Caco-2 (cell line): ENCODE data around the gene MEPE. TPM values are rescaled to one million over a fixed set of nuclear protein-coding genes. Genes with fewer than 3 reads are reported as not detected.
A peak's percentile ranks its signal among the peaks of the same experiment; 100 is the strongest.
"Not testable (repeated sequence)": the region's sequence is repeated elsewhere in the genome, so short reads cannot be mapped to it uniquely, and the experiment has no call there.

Source experiments
- BruUV-seq: library from RNA; stranded (reverse); fragments of 400-500 nt; replicated peaks from 2 replicates; lab custom pipeline; 2021; lab: Mats Ljungman, UMichigan
- CTCF ChIA-PET: fragments of 300-600 bp; sonication (Branson Sonifier 250); formaldehyde crosslinking; loops from one replicate; lab custom pipeline; 2022; ENCODE audit warnings: antibody characterized with exemption; lab: Charles Lee
- POLR2A ChIA-PET: fragments of 300-600 bp; sonication (Branson Sonifier 250); formaldehyde crosslinking; loops from one replicate; lab custom pipeline; 2022; ENCODE audit warnings: antibody characterized with exemption; lab: Charles Lee
- DNase-seq, 2 experiments: peaks; one replicate each; pipeline versions ENCODE4 v3.0.0 to v3.0.0-alpha.2; 2020 to 2022
- H3K27me3 ChIP-seq: replicated peaks from 2 replicates; pipeline ENCODE4 v1.6.0; 2011; ENCODE audit warnings: low read length; ENCODE audit not compliant: control insufficient read depth, insufficient read depth
- H3K36me3 ChIP-seq: 2 replicates; pipeline ENCODE4 v1.5.1; 2011; ENCODE audit warnings: low read length; ENCODE audit not compliant: control insufficient read depth, insufficient read depth
- H3K4me1 ChIP-seq: fragments of 250-450 bp; sonication (Bioruptor Pico); 2 replicates; pipeline ENCODE4 v1.5.1; 2020; ENCODE audit warnings: mild to moderate bottlenecking
- H3K4me3 ChIP-seq: 2 replicates; pipeline ENCODE4 v1.5.1; 2011; ENCODE audit warnings: low read depth, mild to moderate bottlenecking, control low read depth, low read length
- H3K9me3 ChIP-seq: fragments of 250-450 bp; sonication (Bioruptor Pico); 2 replicates; pipeline ENCODE4 v1.5.1; 2020; ENCODE audit warnings: mild to moderate bottlenecking, moderate library complexity
- H3K27ac Mint-ChIP-seq: one replicate; pipeline ENCODE4 v1.8.0; 2022; ENCODE audit warnings: mixed read lengths; ENCODE audit not compliant: unreplicated experiment
- H3K27me3 Mint-ChIP-seq: one replicate; pipeline ENCODE4 v1.8.0; 2022; ENCODE audit warnings: mixed read lengths; ENCODE audit not compliant: insufficient read depth, unreplicated experiment
- H3K36me3 Mint-ChIP-seq: one replicate; pipeline ENCODE4 v1.8.0; 2022; ENCODE audit warnings: mild to moderate bottlenecking, mixed read lengths; ENCODE audit not compliant: insufficient read depth, unreplicated experiment
- H3K4me1 Mint-ChIP-seq: one replicate; pipeline ENCODE4 v1.8.0; 2022; ENCODE audit warnings: low read depth, mixed read lengths; ENCODE audit not compliant: unreplicated experiment
- H3K4me3 Mint-ChIP-seq: one replicate; pipeline ENCODE4 v1.8.0; 2022; ENCODE audit warnings: mild to moderate bottlenecking, moderate library complexity, mixed read lengths; ENCODE audit not compliant: unreplicated experiment
- H3K9me3 Mint-ChIP-seq: one replicate; pipeline ENCODE4 v1.8.0; 2022; ENCODE audit warnings: mixed read lengths; ENCODE audit not compliant: unreplicated experiment
- intact Hi-C: fragments of 100-400 bp; cut with micrococcal nuclease; formaldehyde crosslinking; loops from one replicate; pipeline ENCODE4 v1.10.0; 2022; ENCODE audit not compliant: unreplicated experiment
- total RNA-seq: library from RNA; stranded (reverse); gene quantifications from 2 replicates; pipeline ENCODE4 v1.2.3, GENCODE V29; 2022
- TF ChIP-seq, protein P1 (sequence below), 2 experiments: fragments of 200-600 bp in 1 of 2; IDR thresholded peaks; 1 replicate in 1 of 2; 2 replicates in 1 of 2; pipeline versions ENCODE4 v1.5.1 to v1.8.0; 2011 to 2022; ENCODE audit warnings: antibody characterized with exemption in 1 of 2, control low read depth in 1 of 2, inconsistent platforms in 1 of 2, low read depth in 1 of 2, low read length in 1 of 2, mild to moderate bottlenecking in 1 of 2, moderate library complexity in 1 of 2; ENCODE audit not compliant: insufficient read depth in 1 of 2, severe bottlenecking in 1 of 2, unreplicated experiment in 1 of 2

The MEPE gene
- total RNA-seq, 1 experiment from 2014 or later: not detected

DNA sequence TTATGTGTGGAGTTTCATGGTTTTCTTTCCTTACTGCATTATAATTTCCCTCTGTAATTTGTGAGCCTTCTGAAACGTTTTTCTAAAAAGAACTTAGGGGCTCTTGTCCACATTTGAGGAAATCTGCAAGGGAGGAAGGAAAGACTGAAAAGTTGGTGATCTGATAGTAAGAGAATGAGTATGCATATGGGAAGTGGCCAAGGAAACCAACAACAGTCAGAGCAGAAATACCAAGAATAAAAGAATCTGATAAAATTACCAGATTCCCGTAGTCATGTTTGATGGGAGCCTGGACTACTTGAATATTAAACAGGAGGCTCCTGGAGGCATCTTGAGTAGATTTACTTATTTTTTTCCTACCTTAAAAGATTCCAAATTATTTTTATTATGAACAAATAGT lies 50.1 kb downstream of the MEPE start:
- DNase-seq: no peak
- H3K4me1 ChIP-seq: 0 out of 2 replicates have a peak, but pooled peaks cover 3% of the 10 kb centered on the region
- no peaks in the 10 kb centered on the region for H3K36me3 Mint-ChIP-seq
- no peak overlapping the region for H3K4me3 ChIP-seq
- intact Hi-C loops: no loop called here
- no peaks in the 10 kb centered on the region for H3K36me3 ChIP-seq
- H3K9me3 ChIP-seq: no peaks in the 10 kb centered on the region
- peaks cover 7% of the 10 kb centered on the region for H3K4me1 Mint-ChIP-seq
- H3K27me3 ChIP-seq: no peaks in the 10 kb centered on the region
- H3K4me3 Mint-ChIP-seq: no peak overlapping the region
- no TSS peak for BruUV-seq
- TF ChIP-seq, protein P1, sequence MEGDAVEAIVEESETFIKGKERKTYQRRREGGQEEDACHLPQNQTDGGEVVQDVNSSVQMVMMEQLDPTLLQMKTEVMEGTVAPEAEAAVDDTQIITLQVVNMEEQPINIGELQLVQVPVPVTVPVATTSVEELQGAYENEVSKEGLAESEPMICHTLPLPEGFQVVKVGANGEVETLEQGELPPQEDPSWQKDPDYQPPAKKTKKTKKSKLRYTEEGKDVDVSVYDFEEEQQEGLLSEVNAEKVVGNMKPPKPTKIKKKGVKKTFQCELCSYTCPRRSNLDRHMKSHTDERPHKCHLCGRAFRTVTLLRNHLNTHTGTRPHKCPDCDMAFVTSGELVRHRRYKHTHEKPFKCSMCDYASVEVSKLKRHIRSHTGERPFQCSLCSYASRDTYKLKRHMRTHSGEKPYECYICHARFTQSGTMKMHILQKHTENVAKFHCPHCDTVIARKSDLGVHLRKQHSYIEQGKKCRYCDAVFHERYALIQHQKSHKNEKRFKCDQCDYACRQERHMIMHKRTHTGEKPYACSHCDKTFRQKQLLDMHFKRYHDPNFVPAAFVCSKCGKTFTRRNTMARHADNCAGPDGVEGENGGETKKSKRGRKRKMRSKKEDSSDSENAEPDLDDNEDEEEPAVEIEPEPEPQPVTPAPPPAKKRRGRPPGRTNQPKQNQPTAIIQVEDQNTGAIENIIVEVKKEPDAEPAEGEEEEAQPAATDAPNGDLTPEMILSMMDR (IDR thresholded peaks at IDR 0.05; ENCODE audit: insufficient read depth in 1 of 2, low read depth in 1 of 2, low read length in 1 of 2, severe bottlenecking in 1 of 2, unreplicated experiment in 1 of 2): no peak
- POLR2A ChIA-PET: no interaction called here
- CTCF ChIA-PET: no interaction called here
- H3K27ac Mint-ChIP-seq: no peak overlapping the region
- H3K9me3 Mint-ChIP-seq: peaks cover 4% of the 10 kb centered on the region
- no peaks in the 10 kb centered on the region for H3K27me3 Mint-ChIP-seq

DNA sequence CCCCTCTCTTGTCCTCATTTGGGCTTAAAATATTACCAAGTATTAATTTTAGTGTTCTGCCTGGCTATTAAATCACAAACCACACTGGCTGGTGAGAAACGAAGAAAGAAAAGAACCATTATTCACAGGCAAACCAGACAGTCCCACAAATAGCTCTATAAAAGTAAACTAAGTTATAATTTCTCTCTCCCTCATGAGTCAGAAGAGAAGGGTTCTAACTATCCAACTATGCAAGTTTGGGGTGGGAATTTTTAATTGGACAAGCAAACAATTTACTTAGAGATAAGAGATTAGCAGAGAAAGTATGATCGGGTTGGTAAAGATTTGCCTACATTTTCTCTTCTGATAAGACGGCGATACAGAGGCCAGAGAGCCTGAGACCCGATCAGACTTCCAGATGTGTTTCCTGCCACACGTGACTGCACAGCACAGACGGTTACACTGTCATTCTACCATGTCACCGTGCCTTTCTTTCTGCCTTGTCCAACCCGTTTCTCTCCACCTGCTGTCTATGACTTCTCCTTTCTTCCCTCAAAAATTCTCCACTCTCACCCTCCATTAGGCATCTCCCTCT lies 52.3 kb downstream of the MEPE start:
- no peak for DNase-seq
- H3K27me3 Mint-ChIP-seq: no peaks in the 10 kb centered on the region
- H3K4me1 ChIP-seq: 0 out of 2 replicates have a peak, but pooled peaks cover 3% of the 10 kb centered on the region
- H3K4me3 ChIP-seq: no peak overlapping the region
- ChIA-PET POLR2A (no interaction called here), CTCF (no interaction called here)
- BruUV-seq: no TSS peak
- H3K27ac Mint-ChIP-seq: no peak overlapping the region
- H3K4me1 Mint-ChIP-seq: peaks cover 7% of the 10 kb centered on the region
- intact Hi-C loops: no loop called here
- H3K4me3 Mint-ChIP-seq: peak overlapping the region; percentile 3
- H3K36me3 Mint-ChIP-seq: no peaks in the 10 kb centered on the region
- H3K27me3 ChIP-seq: no peaks in the 10 kb centered on the region
- 0 out of 2 replicates have a peak, but pooled peaks cover 3% of the 10 kb centered on the region for H3K9me3 ChIP-seq
- H3K36me3 ChIP-seq: no peaks in the 10 kb centered on the region
- TF ChIP-seq, protein P1 (IDR thresholded peaks at IDR 0.05; ENCODE audit: insufficient read depth in 1 of 2, low read depth in 1 of 2, low read length in 1 of 2, severe bottlenecking in 1 of 2, unreplicated experiment in 1 of 2): no peak
- H3K9me3 Mint-ChIP-seq: no peaks in the 10 kb centered on the region

DNA sequence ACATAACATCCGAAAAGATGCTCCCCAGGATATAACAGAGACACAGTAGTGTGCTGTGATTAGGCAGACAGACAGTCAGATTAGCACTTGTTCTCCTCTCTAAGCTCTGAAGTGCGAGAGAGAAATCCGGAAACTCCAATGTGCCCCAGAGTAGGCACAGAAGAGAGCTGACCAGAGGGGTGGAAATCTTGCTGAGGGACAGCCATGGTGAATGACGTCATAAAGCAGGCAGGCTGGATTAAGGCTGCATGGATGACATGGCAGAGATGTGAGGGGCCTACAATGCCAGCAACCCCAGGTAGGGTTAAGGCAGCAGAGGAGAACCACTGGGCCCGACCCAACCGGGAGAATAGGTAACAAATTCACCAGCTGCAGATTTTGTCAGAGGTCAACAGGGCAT lies 53.3 kb downstream of the MEPE start:
- no peaks in the 10 kb centered on the region for H3K36me3 Mint-ChIP-seq
- no peak overlapping the region for H3K27ac Mint-ChIP-seq
- no TSS peak for BruUV-seq
- no peak overlapping the region for H3K4me3 Mint-ChIP-seq
- TF ChIP-seq, protein P1 (IDR thresholded peaks at IDR 0.05; ENCODE audit: insufficient read depth in 1 of 2, low read depth in 1 of 2, low read length in 1 of 2, severe bottlenecking in 1 of 2, unreplicated experiment in 1 of 2): no peak
- DNase-seq: no peak
- H3K4me3 ChIP-seq: no peak overlapping the region
- no peaks in the 10 kb centered on the region for H3K9me3 Mint-ChIP-seq
- 0 out of 2 replicates have a peak, but pooled peaks cover 3% of the 10 kb centered on the region for H3K4me1 ChIP-seq
- no peaks in the 10 kb centered on the region for H3K27me3 Mint-ChIP-seq
- CTCF ChIA-PET: no interaction called here
- H3K9me3 ChIP-seq: 0 out of 2 replicates have a peak, but pooled peaks cover 3% of the 10 kb centered on the region
- H3K27me3 ChIP-seq: no peaks in the 10 kb centered on the region
- intact Hi-C loops: no loop called here
- POLR2A ChIA-PET: no interaction called here
- H3K4me1 Mint-ChIP-seq: peaks cover 7% of the 10 kb centered on the region
- H3K36me3 ChIP-seq: no peaks in the 10 kb centered on the region

DNA sequence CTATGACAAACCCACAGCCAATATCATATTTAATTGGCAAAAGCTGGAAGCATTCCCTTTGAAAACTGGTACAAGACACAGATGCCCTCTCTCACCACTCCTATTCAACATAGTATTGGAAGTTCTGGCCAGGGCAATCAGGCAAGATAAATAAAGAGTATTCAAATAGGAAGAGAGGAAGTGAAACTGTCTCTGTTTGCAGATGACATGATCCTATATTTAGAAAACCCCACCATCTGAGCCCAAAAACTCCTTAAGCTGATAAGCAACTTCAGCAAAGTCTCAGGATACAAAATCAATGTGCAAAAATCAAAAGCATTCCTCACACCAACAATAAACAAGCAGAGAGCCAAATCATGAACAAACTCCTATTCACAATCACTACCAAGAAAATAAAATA lies 58.0 kb downstream of the MEPE start:
- H3K4me1 ChIP-seq, POLR2A ChIA-PET, intact Hi-C loops, H3K27ac Mint-ChIP-seq, H3K9me3 ChIP-seq, CTCF ChIA-PET, H3K36me3 Mint-ChIP-seq, H3K36me3 ChIP-seq, H3K4me1 Mint-ChIP-seq, H3K4me3 Mint-ChIP-seq, DNase-seq, H3K4me3 ChIP-seq, H3K27me3 Mint-ChIP-seq, BruUV-seq, H3K27me3 ChIP-seq: not testable (repeated sequence)
- peaks cover 19% of the 10 kb centered on the region for H3K9me3 Mint-ChIP-seq
